Cerebellar cortex (tissue), 1 donor: ENCODE data around the gene IFNL4.
A peak's percentile ranks its signal among the peaks of the same experiment; 100 is the strongest.
"Not testable (repeated sequence)": the region's sequence is repeated elsewhere in the genome, so short reads cannot be mapped to it uniquely, and the experiment has no call there.

Source experiments
- DNase-seq: peaks from one replicate; pipeline ENCODE4 v3.0.0-alpha.2; 2015; ENCODE audit warnings: low spot score

IFNL4 gene

GRCh38 chr19:39248806-39249205, at the start of gene IFNL4:
TSS of gene IFNL4 (minus strand) at chr19:39248856.
- DNase-seq, result no peak

DNA sequence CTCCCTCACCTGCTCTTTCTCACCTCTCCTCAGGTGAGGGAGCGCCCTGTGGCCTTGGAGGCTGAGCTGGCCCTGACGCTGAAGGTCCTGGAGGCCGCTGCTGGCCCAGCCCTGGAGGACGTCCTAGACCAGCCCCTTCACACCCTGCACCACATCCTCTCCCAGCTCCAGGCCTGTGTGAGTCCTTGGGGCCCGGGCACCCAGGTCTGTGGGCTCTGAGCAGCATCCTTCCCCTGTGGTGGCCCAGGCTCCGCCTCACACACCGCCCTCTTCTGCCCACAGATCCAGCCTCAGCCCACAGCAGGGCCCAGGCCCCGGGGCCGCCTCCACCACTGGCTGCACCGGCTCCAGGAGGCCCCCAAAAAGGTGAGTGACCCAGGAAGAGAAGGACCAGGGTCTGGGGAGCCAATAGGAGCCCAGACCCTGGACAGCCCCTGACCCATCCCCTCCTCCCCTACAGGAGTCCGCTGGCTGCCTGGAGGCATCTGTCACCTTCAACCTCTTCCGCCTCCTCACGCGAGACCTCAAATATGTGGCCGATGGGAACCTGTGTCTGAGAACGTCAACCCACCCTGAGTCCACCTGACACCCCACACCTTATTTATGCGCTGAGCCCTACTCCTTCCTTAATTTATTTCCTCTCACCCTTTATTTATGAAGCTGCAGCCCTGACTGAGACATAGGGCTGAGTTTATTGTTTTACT, 49.4 kb upstream of the IFNL4 start:
- DNase-seq, result no peak

DNA sequence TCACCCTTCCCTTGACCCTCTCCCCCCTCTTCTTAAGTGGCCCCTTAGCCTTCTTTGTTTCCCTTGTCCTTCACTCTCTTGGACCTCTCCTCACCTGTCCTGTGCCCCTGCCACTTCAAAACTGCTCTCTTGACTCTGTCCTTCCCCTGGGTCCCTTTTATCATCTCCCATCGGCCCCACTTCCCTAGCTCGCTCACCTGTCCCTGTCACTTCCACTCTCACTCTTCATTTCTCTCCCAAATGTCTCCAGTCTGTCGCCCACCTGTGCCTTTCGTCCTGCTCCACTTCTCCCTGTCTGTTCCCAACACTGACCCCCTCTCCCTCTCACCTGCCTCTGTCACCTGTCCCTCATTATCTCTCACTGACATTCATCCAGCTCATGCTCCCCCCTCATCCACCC, 48.2 kb upstream of the IFNL4 start:
- DNase-seq, result no peak

DNA sequence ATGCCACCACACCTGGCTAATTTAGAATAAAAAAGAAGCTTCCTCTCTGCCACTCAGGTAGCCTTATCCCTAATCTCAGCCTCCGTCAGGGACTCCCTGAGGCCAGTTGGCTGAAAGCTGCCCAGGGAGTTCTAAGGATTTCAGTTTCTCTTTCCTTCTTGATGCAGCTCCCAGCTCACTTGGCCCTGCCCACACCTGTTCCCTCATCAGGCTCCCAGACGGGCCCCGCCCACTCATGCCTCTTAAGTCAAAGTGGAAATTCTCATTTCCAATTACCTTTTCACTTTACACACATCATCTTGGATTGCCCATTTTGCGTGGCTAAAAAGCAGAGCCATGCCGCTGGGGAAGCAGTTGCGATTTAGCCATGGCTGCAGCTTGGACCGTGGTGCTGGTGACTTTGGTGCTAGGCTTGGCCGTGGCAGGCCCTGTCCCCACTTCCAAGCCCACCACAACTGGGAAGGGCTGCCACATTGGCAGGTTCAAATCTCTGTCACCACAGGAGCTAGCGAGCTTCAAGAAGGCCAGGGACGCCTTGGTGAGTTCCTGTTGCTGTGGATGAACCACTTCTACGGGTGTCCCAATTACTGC, 47.5 kb upstream of the IFNL4 start, which contains the start of gene IFNL1:
Gene IFNL1 (plus strand): TSS at position 353 of the 591 bp plus-strand sequence. CDS start 15 bp downstream, at position 368.
- DNase-seq, result no peak

GRCh38 chr19:39293394-39293793, 44.7 kb upstream of the IFNL4 start:
- DNase-seq, result no peak

DNA sequence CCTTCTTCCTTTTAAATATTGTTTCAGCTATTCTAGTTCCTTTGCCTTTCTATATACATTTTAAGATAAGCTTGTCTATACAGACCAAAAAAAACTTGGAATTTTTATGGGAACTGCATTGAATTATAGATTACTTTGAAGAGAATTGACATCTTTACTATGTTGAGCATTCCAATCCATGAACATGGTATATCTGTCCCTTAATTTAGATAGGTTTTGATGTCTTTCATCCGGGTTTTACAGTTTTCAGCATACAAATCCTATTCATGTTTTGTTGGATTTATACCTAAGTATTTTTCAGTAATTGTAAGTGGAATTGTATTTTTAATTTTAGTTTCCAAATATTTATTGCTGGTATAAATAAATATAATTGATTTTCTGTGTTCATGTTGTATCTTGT, 35.4 kb upstream of the IFNL4 start:
- no peak for DNase-seq

- no peak for DNase-seq
Measured at GRCh38 chr19:39282021-39282420, 33.4 kb upstream of the IFNL4 start.

- DNase-seq, result no peak
Measured at GRCh38 chr19:39277598-39277997, 28.9 kb upstream of the IFNL4 start.

DNA sequence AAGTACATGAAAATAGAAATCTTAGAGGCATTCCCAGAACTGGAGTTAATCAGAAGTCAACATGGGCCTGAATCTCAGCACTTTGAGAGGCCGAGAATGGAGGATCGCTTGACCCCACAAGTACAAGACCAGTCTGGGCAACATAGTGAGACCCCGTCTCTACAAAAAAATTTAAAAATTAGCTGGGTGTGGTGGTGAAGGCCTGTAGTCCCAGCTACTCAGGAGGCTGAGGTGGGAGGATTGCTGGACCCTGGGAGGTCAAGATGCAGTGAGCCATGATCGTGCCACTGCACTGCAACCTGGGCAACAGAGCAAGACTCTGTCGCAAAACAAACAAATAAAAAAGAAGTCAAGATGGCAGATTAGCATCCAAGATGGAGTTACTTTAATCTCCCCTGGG, 28.1 kb upstream of the IFNL4 start:
- DNase-seq, result no peak

DNA sequence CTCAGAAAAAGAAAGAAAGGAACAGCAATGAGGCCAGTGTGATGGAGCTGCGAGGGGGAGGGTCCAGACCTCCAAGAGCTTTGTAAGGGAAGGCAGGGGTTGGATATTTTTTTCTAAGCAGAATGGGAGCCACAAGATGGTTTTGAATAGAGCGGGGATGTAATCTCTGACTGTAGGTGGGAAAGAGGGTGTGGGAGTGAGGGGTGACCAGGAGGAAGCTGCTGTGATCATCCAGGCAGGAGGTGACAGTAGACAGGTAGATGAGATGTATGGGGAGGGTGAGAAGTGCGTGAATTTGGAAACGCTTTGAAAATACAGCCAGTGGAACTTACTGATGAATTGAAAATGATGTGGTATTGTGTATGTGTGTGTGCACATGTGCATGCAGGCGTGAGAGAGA, 26.9 kb upstream of the IFNL4 start:
- DNase-seq, result no peak

DNA sequence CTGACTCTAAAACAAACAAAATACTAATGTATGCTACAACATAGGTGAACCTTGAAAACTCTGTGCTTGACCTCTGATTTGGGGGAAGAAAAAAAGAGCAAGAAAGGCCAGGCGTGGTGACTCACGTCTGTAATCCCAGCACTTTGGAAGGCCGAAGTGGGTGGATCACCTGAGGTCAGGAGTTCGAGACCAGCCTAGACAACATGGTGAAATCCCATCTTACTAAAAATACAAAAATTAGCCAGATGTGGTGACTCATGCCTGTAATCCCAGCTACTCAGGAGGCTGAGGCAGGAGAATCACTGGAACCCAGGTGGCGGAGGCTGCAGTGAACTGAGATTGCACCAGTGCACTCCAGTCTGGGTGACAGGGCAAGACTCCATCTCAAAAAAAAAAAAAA, 25.2 kb upstream of the IFNL4 start:
- not testable (repeated sequence) for DNase-seq

DNA sequence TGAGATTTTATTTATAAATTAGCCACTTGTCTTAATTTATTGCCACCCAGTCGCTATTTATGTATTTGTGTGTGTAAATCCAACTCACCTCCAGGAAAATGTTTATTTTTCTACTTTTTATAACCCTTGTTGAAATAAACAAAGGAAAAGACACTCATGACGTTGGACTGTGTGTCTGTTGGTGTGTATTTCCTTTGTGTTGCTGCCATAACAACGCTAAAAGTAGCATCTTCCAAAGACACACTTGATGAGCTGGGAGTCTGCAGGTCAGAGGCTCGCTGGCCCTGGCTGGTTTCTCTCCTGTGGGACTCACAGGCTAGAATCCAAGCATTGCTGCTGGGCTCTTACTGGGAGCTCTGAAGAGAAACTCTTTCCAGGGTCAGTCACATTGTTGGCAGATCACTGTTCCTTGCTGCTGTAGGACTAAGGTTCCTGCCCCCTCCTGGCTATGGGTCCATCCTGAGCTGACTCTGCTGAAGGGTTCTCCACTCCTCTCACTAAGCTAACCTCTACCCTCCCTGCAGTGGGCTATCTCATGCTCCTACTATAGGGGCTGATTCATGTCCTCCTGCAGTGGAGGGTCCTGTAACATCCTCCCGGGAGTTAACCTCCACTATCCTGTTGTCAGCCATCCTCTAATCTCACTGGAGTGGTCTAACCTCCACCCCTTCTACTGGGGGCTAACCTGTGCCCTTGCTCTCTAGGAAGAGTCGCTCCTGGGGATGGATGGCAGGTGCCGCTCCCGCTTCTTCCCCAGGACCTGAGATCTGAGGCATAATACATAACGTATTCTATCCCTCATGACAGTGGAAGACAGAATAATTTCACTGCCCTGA, 21.6 kb upstream of the IFNL4 start:
- DNase-seq, result no peak

DNA sequence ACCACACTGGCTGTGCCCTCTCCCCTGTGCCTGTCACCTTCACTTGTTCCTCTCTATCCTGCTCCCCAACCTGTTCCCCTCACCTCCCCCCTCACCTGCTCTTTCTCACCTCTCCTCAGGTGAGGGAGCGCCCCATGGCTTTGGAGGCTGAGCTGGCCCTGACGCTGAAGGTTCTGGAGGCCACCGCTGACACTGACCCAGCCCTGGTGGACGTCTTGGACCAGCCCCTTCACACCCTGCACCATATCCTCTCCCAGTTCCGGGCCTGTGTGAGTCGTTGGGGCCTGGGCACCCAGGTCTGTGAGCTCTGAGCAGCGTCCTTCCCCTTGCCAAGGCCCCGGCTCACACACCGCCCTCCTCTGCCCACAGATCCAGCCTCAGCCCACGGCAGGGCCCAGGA, 20.7 kb upstream of the IFNL4 start:
- DNase-seq, result not testable (repeated sequence)

DNA sequence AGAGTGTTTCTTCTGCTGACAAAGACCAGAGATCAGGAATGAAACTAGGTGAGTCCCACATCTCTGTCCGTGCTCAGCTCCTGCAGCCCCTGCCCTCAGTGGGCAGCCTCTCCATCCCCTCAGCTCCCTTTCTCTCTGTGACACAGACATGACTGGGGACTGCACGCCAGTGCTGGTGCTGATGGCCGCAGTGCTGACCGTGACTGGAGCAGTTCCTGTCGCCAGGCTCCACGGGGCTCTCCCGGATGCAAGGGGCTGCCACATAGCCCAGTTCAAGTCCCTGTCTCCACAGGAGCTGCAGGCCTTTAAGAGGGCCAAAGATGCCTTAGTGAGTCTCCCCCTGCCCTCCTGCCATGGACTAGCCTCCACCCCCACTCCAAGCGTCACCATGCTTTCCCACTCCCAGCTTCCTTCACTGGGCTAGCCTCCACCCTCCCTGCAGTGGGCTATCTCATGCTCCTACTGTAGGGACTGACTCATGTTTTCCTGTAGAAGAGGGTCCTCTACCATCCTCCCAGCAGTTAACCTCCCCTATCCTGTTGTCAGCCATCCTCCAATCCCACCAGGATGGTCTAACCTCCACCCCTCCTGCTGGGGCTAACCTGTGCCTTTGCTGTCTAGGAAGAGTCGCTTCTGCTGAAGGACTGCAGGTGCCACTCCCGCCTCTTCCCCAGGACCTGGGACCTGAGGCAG, 20.0 kb upstream of the IFNL4 start:
- not testable (repeated sequence) for DNase-seq

DNA sequence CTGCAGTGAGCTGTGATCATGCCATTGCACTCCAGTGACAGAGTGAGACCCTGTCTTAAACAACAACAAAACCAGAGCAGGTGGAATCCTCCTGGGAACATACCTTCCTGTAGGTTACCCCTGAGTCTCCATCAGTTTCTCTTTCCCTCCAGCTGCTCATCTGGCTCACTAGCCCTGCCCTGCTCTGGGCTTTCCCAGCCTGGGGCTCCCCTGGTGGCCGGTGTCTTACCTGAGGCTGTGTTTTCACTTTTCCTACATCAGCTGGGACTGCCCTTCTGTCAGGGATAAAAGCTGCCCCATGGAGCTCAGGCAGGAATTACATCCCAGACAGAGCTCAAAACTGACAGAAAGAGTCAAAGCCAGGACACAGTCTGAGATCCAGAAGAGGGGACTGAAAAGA, 19.4 kb upstream of the IFNL4 start, which contains the start of gene IFNL2:
Gene IFNL2 (plus strand): TSS at position 312 of the 400 bp plus-strand sequence. CDS start 173 bp downstream, outside the sequence.
- not testable (repeated sequence) for DNase-seq

GRCh38 chr19:39265321-39265916, 16.8 kb upstream of the IFNL4 start:
- DNase-seq, result peak; percentile 18

DNA sequence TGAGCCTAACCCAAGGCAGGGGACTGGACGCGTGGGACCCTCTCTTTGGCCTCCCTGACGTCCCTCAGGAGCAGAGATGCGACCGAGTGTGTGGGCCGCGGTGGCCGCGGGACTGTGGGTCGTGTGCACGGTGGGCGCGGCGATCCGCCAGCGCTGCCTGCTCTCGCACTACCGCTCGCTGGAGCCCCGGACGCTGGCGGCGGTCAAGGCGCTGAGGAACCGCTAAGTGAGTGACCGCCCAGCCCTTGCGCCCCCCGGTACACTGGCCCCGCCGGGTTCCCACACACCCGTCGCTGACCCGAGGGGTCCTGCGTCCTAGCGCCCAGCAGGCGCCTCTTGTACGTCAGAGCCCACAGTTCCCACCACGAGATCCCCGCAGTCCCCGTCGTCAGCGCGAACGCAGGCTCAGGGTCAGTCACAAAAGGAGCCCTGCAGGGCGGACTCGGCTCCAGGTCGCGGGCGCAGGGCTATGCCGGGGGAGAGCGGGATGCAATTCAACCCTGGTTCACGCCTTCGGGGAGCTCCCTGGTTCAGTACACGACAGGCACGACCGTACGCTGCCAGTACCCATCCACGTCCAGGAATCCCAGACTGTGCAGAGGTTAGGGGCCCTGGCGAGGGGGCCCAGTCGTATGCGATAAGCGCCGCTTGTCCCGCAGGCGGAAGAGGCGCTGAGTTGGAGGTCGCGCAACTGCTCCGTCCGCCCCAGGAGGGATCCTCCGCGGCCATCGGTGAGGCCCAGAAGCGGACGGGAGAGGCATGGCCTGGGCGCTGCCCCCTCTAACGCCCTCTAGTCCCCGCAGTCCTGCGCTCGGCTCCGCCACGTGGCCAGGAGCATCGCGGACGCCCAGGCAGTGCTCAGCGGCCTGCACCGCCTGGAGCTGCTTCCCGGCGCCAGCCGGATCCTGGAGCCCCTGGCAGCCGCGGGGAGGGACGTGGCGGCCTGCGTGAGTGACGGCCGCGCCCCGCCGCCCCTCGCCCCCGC, 15.9 kb upstream of the IFNL4 start:
- peak; percentile 3 for DNase-seq

DNA sequence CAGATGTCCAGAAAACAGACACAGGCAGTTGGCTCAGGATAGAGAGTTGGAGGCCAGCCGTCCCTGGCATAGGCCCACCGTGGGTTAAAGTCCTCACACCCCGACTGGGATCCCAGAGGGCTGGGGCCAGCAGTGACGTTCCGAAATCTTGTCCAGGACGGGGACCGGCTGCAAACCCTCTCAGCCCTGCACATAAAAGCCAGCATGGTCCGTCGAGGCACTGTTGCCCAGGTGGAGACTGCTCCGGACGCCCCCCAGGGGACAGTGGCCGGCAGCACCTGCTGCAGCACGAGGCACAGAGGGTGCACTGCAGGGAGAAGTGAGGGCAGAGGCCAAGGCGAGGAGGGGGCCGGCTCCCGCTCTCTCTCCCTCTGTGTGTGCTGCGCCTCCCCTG, 15.3 kb upstream of the IFNL4 start:
- DNase-seq, result no peak

- no peak for DNase-seq
Measured at GRCh38 chr19:39262496-39262895, 13.8 kb upstream of the IFNL4 start.

DNA sequence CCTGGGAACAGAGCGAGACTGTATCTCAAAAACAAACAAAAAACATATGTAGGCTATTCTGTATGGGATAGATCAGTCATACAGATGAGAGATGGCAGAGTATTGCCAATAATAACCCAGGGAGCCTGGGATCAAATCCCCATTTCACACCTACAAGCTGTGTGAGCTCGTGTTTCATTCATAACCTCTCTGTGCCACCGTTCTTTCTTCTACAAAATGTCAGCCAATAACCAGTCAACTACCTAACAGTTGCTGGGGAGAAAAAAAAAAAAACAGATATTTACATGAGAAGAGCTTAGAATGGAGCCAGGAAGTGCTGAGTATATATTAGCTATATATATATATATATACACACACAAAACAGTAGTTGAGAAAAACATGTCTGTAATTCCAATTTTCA, 13.0 kb upstream of the IFNL4 start:
- DNase-seq, result no peak

GRCh38 chr19:39257227-39257626, 8.6 kb upstream of the IFNL4 start:
- DNase-seq, result no peak
